H1 (cell line): ENCODE measurements around the gene TMIGD2.
A peak's percentile ranks its signal among the peaks of the same experiment; 100 is the strongest.

Experiments used
- BCL11A ChIP-seq, 2 experiments: IDR thresholded peaks; one replicate each; pipeline ENCODE4 v1.6.1; 2011; ENCODE audit warnings: low read depth in 2 of 2, low read length in 2 of 2, mild to moderate bottlenecking in 2 of 2
- CEBPB ChIP-seq: IDR thresholded peaks from 2 replicates; pipeline ENCODE4 v1.6.1; 2012; ENCODE audit warnings: low read depth, low read length
- GABPA ChIP-seq: IDR thresholded peaks from 2 replicates; pipeline ENCODE4 v1.6.1; 2011; ENCODE audit warnings: mild to moderate bottlenecking, low read length, moderate library complexity, borderline replicate concordance; ENCODE audit not compliant: insufficient read depth
- JUN ChIP-seq: IDR thresholded peaks from 2 replicates; pipeline ENCODE4 v1.6.1; 2011; ENCODE audit warnings: low read depth, mild to moderate bottlenecking, improper control_type of control experiment, low read length
- POLR2A ChIP-seq, 2 experiments: IDR thresholded peaks; 1 replicate in 1 of 2; 2 replicates in 1 of 2; pipeline ENCODE4 v1.6.1; 2011; ENCODE audit warnings: low read depth in 2 of 2, low read length in 2 of 2, mild to moderate bottlenecking in 2 of 2; ENCODE audit errors: control extremely low read depth in 1 of 2
- RAD21 ChIP-seq, 2 experiments: IDR thresholded peaks in 1 of 2; conservative IDR thresholded peaks in 1 of 2; 2 replicates each; pipeline ENCODE4 v1.6.1; 2011; ENCODE audit warnings: low read depth in 2 of 2, low read length in 2 of 2, improper control_type of control experiment in 1 of 2, inconsistent platforms in 1 of 2, mild to moderate bottlenecking in 1 of 2, moderate library complexity in 1 of 2
- ZNF274 ChIP-seq: IDR thresholded peaks from 2 replicates; pipeline ENCODE4 v1.7.0; 2012; ENCODE audit warnings: low read length, borderline replicate concordance; ENCODE audit errors: extremely low read depth
- TF ChIP-seq, protein P1 (sequence below): fragments of 300-600 bp; sonication (generic); IDR thresholded peaks from 2 replicates; pipeline ENCODE4 v1.7.1; 2012; ENCODE audit warnings: low read length, moderate library complexity, mild to moderate bottlenecking, inconsistent platforms; ENCODE audit not compliant: insufficient replicate concordance
- TF ChIP-seq, protein P2 (sequence below), 3 experiments: IDR thresholded peaks; 1 replicate in 2 of 3; 2 replicates in 1 of 3; pipeline versions ENCODE4 v1.5.1 to v1.6.1; 2011; ENCODE audit warnings: low read length in 3 of 3, mild to moderate bottlenecking in 3 of 3, inconsistent platforms in 2 of 3, low read depth in 1 of 3, moderate library complexity in 1 of 3; ENCODE audit not compliant: insufficient read depth in 1 of 3; ENCODE audit errors: control extremely low read depth in 1 of 3
- TF ChIP-seq, protein P3 (sequence below): IDR thresholded peaks from 2 replicates; pipeline ENCODE4 v1.6.1; 2011; ENCODE audit warnings: low read depth, mild to moderate bottlenecking, low read length; ENCODE audit not compliant: insufficient read depth

DNA sequence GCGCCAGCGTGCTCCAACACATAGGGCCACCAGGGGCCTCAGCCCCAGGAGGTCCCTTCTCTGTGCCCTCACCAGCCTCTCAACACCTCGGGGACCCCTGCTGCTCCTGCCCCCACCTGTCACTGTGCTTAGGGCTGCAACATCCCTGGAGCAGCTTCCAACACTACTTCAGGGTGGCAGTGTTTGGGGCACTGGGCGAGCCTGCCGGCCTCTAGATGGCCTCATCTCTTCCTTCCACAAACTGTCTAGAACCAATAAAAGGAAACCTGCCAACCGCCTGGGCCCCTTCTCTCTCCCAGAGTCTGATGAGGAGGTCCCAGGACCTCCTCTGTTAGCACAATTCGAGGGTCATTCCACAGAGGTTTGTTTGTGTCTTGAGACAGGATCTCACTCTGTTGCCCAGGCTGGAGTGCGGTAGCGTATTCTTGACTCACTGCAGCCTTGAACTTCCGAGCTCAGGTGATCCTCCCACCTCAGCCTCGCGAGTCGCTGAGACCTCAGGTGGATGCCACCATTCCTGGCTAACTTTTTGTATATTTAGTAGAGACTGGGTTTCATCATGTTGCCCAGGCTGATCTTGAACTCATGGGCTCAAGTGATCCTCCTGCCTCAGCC, 33.3 kb downstream of the TMIGD2 start:
- TF ChIP-seq CEBPB (no peak), POLR2A (IDR thresholded peaks at IDR 0.05; ENCODE audit: control extremely low read depth in 1 of 2, low read depth in 2 of 2, low read length in 2 of 2) (no peak), GABPA (no peak), JUN (no peak), BCL11A (IDR thresholded peaks at IDR 0.05; ENCODE audit: low read depth in 2 of 2, low read length in 2 of 2) (no peak), ZNF274 (no peak), RAD21 (IDR thresholded peaks at IDR 0.05 in 1 of 2, conservative IDR thresholded peaks at IDR 0.05 in 1 of 2; ENCODE audit: low read depth in 2 of 2, low read length in 2 of 2) (no peak)
- TF ChIP-seq, protein P1, sequence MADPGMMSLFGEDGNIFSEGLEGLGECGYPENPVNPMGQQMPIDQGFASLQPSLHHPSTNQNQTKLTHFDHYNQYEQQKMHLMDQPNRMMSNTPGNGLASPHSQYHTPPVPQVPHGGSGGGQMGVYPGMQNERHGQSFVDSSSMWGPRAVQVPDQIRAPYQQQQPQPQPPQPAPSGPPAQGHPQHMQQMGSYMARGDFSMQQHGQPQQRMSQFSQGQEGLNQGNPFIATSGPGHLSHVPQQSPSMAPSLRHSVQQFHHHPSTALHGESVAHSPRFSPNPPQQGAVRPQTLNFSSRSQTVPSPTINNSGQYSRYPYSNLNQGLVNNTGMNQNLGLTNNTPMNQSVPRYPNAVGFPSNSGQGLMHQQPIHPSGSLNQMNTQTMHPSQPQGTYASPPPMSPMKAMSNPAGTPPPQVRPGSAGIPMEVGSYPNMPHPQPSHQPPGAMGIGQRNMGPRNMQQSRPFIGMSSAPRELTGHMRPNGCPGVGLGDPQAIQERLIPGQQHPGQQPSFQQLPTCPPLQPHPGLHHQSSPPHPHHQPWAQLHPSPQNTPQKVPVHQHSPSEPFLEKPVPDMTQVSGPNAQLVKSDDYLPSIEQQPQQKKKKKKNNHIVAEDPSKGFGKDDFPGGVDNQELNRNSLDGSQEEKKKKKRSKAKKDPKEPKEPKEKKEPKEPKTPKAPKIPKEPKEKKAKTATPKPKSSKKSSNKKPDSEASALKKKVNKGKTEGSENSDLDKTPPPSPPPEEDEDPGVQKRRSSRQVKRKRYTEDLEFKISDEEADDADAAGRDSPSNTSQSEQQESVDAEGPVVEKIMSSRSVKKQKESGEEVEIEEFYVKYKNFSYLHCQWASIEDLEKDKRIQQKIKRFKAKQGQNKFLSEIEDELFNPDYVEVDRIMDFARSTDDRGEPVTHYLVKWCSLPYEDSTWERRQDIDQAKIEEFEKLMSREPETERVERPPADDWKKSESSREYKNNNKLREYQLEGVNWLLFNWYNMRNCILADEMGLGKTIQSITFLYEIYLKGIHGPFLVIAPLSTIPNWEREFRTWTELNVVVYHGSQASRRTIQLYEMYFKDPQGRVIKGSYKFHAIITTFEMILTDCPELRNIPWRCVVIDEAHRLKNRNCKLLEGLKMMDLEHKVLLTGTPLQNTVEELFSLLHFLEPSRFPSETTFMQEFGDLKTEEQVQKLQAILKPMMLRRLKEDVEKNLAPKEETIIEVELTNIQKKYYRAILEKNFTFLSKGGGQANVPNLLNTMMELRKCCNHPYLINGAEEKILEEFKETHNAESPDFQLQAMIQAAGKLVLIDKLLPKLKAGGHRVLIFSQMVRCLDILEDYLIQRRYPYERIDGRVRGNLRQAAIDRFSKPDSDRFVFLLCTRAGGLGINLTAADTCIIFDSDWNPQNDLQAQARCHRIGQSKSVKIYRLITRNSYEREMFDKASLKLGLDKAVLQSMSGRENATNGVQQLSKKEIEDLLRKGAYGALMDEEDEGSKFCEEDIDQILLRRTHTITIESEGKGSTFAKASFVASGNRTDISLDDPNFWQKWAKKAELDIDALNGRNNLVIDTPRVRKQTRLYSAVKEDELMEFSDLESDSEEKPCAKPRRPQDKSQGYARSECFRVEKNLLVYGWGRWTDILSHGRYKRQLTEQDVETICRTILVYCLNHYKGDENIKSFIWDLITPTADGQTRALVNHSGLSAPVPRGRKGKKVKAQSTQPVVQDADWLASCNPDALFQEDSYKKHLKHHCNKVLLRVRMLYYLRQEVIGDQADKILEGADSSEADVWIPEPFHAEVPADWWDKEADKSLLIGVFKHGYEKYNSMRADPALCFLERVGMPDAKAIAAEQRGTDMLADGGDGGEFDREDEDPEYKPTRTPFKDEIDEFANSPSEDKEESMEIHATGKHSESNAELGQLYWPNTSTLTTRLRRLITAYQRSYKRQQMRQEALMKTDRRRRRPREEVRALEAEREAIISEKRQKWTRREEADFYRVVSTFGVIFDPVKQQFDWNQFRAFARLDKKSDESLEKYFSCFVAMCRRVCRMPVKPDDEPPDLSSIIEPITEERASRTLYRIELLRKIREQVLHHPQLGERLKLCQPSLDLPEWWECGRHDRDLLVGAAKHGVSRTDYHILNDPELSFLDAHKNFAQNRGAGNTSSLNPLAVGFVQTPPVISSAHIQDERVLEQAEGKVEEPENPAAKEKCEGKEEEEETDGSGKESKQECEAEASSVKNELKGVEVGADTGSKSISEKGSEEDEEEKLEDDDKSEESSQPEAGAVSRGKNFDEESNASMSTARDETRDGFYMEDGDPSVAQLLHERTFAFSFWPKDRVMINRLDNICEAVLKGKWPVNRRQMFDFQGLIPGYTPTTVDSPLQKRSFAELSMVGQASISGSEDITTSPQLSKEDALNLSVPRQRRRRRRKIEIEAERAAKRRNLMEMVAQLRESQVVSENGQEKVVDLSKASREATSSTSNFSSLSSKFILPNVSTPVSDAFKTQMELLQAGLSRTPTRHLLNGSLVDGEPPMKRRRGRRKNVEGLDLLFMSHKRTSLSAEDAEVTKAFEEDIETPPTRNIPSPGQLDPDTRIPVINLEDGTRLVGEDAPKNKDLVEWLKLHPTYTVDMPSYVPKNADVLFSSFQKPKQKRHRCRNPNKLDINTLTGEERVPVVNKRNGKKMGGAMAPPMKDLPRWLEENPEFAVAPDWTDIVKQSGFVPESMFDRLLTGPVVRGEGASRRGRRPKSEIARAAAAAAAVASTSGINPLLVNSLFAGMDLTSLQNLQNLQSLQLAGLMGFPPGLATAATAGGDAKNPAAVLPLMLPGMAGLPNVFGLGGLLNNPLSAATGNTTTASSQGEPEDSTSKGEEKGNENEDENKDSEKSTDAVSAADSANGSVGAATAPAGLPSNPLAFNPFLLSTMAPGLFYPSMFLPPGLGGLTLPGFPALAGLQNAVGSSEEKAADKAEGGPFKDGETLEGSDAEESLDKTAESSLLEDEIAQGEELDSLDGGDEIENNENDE = no peak
- TF ChIP-seq, protein P2, sequence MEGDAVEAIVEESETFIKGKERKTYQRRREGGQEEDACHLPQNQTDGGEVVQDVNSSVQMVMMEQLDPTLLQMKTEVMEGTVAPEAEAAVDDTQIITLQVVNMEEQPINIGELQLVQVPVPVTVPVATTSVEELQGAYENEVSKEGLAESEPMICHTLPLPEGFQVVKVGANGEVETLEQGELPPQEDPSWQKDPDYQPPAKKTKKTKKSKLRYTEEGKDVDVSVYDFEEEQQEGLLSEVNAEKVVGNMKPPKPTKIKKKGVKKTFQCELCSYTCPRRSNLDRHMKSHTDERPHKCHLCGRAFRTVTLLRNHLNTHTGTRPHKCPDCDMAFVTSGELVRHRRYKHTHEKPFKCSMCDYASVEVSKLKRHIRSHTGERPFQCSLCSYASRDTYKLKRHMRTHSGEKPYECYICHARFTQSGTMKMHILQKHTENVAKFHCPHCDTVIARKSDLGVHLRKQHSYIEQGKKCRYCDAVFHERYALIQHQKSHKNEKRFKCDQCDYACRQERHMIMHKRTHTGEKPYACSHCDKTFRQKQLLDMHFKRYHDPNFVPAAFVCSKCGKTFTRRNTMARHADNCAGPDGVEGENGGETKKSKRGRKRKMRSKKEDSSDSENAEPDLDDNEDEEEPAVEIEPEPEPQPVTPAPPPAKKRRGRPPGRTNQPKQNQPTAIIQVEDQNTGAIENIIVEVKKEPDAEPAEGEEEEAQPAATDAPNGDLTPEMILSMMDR (IDR thresholded peaks at IDR 0.05; ENCODE audit: control extremely low read depth in 1 of 3, insufficient read depth in 1 of 3, low read depth in 1 of 3, low read length in 3 of 3) = peak in 1 of 3 experiments; percentile 17; a peak in 1 of 4 replicates
- TF ChIP-seq, protein P3, sequence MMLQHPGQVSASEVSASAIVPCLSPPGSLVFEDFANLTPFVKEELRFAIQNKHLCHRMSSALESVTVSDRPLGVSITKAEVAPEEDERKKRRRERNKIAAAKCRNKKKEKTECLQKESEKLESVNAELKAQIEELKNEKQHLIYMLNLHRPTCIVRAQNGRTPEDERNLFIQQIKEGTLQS = no peak
